ENCODE measurements around the gene ANGPTL1. TPM values are rescaled to one million over a fixed set of nuclear protein-coding genes. Genes with fewer than 3 reads are reported as not detected.

The ANGPTL1 gene
- total RNA-seq, 1 donor from 2014 or later, result not detected

Other genes with a start within 250 kb of the ANGPTL1 start
- 1.6 and 2.8 TPM in 2 replicates for gene RALGPS2, start 145.8 kb downstream of the ANGPTL1 start, total RNA-seq
- gene FAM20B, start 154.8 kb upstream of the ANGPTL1 start, total RNA-seq, result 36.6 and 39.2 TPM in 2 replicates
- 41.3 and 44.1 TPM in 2 replicates for gene TOR3A, start 211.0 kb upstream of the ANGPTL1 start, total RNA-seq